ENCODE data around the gene OTUD4. TPM values are rescaled to one million over a fixed set of nuclear protein-coding genes. Genes with fewer than 3 reads are reported as not detected.

The OTUD4 gene
- total and polyA plus RNA-seq, 5 experiments from 2014 or later, result 14.7 to 61.8 (median 17.9) TPM

- Mint-ChIP-seq H3K36me3 (peaks cover 5 to 37% (median 8%) of the 10 kb centered on the region in 3 donors), H3K4me1 (peaks cover 8 to 34% (median 21%) of the 10 kb centered on the region in 4 donors), H3K4me3 (peak overlapping the region in 3 of 10 donors; percentile 25 to 38 (median 34)), H3K27me3 (no peaks in the 10 kb centered on the region), H3K27ac (peak overlapping the region in 5 of 10 donors; percentile 8 to 78 (median 58)), H3K9me3 (no peaks in the 10 kb centered on the region)
- POLR2A ChIA-PET, result no interaction called here
- DNase-seq (no peak), ATAC-seq (no peak)
Observed at GRCh38 chr4:145103496-145103895, 76.9 kb downstream of the OTUD4 start.

- no peaks in the 10 kb centered on the region for H3K27me3 Mint-ChIP-seq
- ATAC-seq (no peak), DNase-seq (no peak)
- no peak overlapping the region for H3K4me3 Mint-ChIP-seq
- POLR2A ChIA-PET, result no interaction called here
- H3K36me3 Mint-ChIP-seq, result peaks cover 5 to 30% (median 8%) of the 10 kb centered on the region in 3 donors
- H3K4me1 Mint-ChIP-seq, result peaks cover 8 to 39% (median 22%) of the 10 kb centered on the region in 4 donors
- no peak overlapping the region for H3K27ac Mint-ChIP-seq
- no peaks in the 10 kb centered on the region for H3K9me3 Mint-ChIP-seq
Observed at GRCh38 chr4:145102619-145103018, 77.8 kb downstream of the OTUD4 start.

- H3K4me1 Mint-ChIP-seq, result peaks cover 8 to 45% (median 25%) of the 10 kb centered on the region in 4 donors
- DNase-seq, result no peak
- no peaks in the 10 kb centered on the region for H3K9me3 Mint-ChIP-seq
- no peak for ATAC-seq
- no peak overlapping the region for H3K4me3 Mint-ChIP-seq
- H3K36me3 Mint-ChIP-seq, result peaks cover 0 to 18% (median 0%) of the 10 kb centered on the region in 3 donors
- H3K27me3 Mint-ChIP-seq, result no peaks in the 10 kb centered on the region
- no peak overlapping the region for H3K27ac Mint-ChIP-seq
- POLR2A ChIA-PET, result interaction anchor here (1.2 kb wide), 1 partner anchor 78 kb away, joined by 3 read pairs; no protein-coding TSS in a partner anchor
Observed at GRCh38 chr4:145101091-145101490, 79.3 kb downstream of the OTUD4 start.

GRCh38 chr4:145099653-145100052, 80.7 kb downstream of the OTUD4 start:
- DNase-seq, result no peak
- Mint-ChIP-seq H3K4me1 (peaks cover 14 to 52% (median 32%) of the 10 kb centered on the region in 4 donors), H3K9me3 (no peaks in the 10 kb centered on the region), H3K27me3 (no peaks in the 10 kb centered on the region), H3K36me3 (peaks cover 3 to 17% (median 7%) of the 10 kb centered on the region in 3 donors), H3K27ac (peak overlapping the region in 9 of 10 donors; percentile 61 to 99 (median 94)), H3K4me3 (peak overlapping the region; percentile 91 to 98 (median 96))
- POLR2A ChIA-PET, result interaction anchor here (2.3 to 2.4 kb wide), 3 partner anchors 79 to 519 kb away, joined by 11 to 23 read pairs (median 14); partner anchors contain the start of gene MMAA
- ATAC-seq, result no peak

- DNase-seq (peak in 1 of 10 donors; percentile 21), ATAC-seq (peak; percentile 43 to 52)
- peaks cover 9 to 21% (median 17%) of the 10 kb centered on the region in 3 donors for H3K36me3 Mint-ChIP-seq
- no peaks in the 10 kb centered on the region for H3K27me3 Mint-ChIP-seq
- POLR2A ChIA-PET, result interaction anchor here (0.7 to 2.4 kb wide), 8 partner anchors 15 to 1585 kb away, joined by 3 to 23 read pairs (median 8); partner anchors contain the start of genes MMAA and SMARCA5
- peaks cover 15 to 51% (median 36%) of the 10 kb centered on the region in 4 donors for H3K4me1 Mint-ChIP-seq
- H3K9me3 Mint-ChIP-seq, result peaks cover 0 to 6% (median 0%) of the 10 kb centered on the region in 9 donors
- peak overlapping the region; percentile 91 to 98 (median 96) for H3K4me3 Mint-ChIP-seq
- H3K27ac Mint-ChIP-seq, result peak overlapping the region; percentile 94 to 99 (median 98)
Observed at GRCh38 chr4:145098675-145099037, 81.7 kb downstream of the OTUD4 start.

DNA sequence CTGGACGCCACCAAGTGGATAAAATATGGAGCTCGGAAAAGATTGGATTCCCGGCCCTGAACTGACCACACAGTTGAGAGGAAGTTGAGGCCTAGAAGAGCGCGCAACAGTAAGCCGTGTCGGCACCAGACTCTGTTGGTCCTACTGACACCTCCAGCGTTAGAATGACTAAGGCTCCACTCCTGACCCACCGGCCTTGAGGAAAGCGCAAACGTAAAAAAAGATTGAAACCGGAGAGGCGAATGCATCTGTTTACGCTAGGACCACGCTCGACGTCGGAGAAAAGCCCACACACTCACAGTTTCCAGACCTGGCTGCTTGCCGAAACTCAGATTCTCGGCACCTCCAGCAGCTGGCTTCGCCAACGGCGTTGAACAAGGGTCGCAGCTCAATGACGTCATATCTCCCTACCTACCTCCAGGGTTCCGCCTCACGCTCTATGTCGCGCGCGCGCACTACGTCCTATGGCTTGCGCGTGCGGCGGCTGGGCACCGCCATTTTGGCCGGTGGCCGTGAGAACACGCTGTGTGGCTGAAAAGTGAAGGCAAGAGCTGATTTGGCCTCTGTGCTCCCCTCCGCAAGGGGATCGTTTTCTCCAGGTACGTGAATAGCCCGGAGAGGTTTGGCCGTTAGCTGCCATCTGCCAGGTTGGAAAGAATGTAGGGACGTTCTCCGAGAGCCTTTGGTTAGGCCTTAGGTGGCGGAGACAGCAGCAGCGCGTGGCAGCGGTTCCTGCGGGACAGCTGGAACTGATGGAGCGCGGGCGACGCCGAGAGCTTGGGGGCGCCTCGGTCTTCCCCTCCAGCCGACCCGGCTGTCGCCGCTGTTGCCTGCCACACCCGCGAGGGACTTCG, 82.3 kb downstream of the OTUD4 start, which contains the start of the genes ABCE1 and ANAPC10:
TSS of gene ABCE1 (plus strand) at position 491 of the 854 bp plus-strand sequence. CDS start 6,102 bp downstream, outside the sequence.
TSS of gene ANAPC10 (minus strand) at position 376 of the 854 bp plus-strand sequence. CDS start 2,097 bp downstream, outside the sequence.
- peak; percentile 88 to 98 (median 94) for DNase-seq
- peak; percentile 90 to 92 for ATAC-seq
- Mint-ChIP-seq H3K4me1 (peaks cover 17 to 48% (median 37%) of the 10 kb centered on the region in 4 donors), H3K9me3 (peaks cover 0 to 12% (median 3%) of the 10 kb centered on the region in 9 donors), H3K4me3 (peak within 1 kb of the TSS; percentile 91 to 98 (median 96)), H3K27ac (peak within 1 kb of the TSS; percentile 94 to 99 (median 98)), H3K36me3 (peaks cover 14 to 24% (median 23%) of the 10 kb centered on the region in 3 donors), H3K27me3 (no peaks in the 10 kb centered on the region)
- POLR2A ChIA-PET, result interaction anchor here (0.6 to 2.4 kb wide), 12 partner anchors 14 to 1584 kb away, joined by 3 to 23 read pairs (median 5); partner anchors contain the start of genes MMAA and SMARCA5

GRCh38 chr4:145097331-145097820, 83.0 kb downstream of the OTUD4 start:
- no peaks in the 10 kb centered on the region for H3K27me3 Mint-ChIP-seq
- peaks cover 17 to 52% (median 43%) of the 10 kb centered on the region in 4 donors for H3K4me1 Mint-ChIP-seq
- peaks cover 0 to 13% (median 3%) of the 10 kb centered on the region in 9 donors for H3K9me3 Mint-ChIP-seq
- DNase-seq, result peak in 1 of 10 donors; percentile 9
- no peak for ATAC-seq
- POLR2A ChIA-PET, result interaction anchor here (0.9 to 2.4 kb wide), 9 partner anchors 19 to 1584 kb away, joined by 3 to 23 read pairs (median 8); partner anchors contain the start of genes MMAA and SMARCA5
- peaks cover 14 to 31% (median 28%) of the 10 kb centered on the region in 3 donors for H3K36me3 Mint-ChIP-seq
- peak overlapping the region; percentile 91 to 98 (median 96) for H3K4me3 Mint-ChIP-seq
- H3K27ac Mint-ChIP-seq, result peak overlapping the region; percentile 94 to 99 (median 98)

GRCh38 chr4:145093638-145094037, 86.8 kb downstream of the OTUD4 start:
- Mint-ChIP-seq H3K4me3 (no peak overlapping the region), H3K9me3 (peaks cover 0 to 13% (median 3%) of the 10 kb centered on the region in 9 donors), H3K27me3 (no peaks in the 10 kb centered on the region), H3K4me1 (peaks cover 11 to 48% (median 35%) of the 10 kb centered on the region in 4 donors), H3K36me3 (peaks cover 17 to 62% (median 44%) of the 10 kb centered on the region in 3 donors), H3K27ac (peak overlapping the region in 1 of 10 donors; percentile 7)
- no peak for DNase-seq
- POLR2A ChIA-PET, result no interaction called here
- no peak for ATAC-seq

- Mint-ChIP-seq H3K27ac (no peak overlapping the region), H3K4me3 (no peak overlapping the region)
Observed at GRCh38 chr4:145090380-145090779, 90.0 kb downstream of the OTUD4 start.

DNA sequence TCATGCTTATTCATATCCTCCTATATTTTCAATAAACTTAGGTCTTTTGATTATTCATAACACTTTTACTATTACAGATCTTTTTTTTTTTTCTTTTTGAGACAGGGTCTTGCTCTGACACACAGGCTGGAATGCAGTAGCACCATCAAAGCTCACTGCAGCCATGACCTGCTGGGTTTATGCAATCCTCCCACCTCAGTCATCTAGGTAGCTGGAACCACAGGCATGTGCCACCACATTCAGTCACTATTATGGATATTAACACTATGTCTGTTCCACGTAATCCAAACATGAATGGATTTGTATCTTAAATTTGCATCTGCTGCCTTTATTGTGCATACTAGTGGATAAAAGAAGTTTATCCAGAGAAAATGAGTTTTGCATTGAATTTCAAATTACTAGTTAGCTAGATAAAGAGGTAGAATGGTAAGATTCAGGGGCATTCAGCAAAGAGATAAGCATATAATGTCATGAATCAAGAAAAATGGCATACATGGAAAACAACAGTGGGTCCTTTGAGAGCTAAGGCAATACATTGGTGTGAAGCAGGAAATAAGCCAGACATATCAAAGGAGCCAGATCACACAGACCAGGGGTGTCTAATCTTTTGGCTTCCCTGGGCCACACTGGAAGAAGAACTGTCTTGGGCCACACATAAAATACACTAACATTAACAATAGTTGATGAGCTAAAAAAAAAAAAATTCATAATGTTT, 96.3 kb downstream of the OTUD4 start:
- Mint-ChIP-seq H3K27ac (peak overlapping the region in 4 of 10 donors; percentile 27 to 65 (median 30)), H3K36me3 (peaks cover 6 to 65% (median 25%) of the 10 kb centered on the region in 3 donors), H3K4me1 (peaks cover 15 to 35% (median 17%) of the 10 kb centered on the region in 4 donors), H3K9me3 (no peaks in the 10 kb centered on the region), H3K27me3 (no peaks in the 10 kb centered on the region), H3K4me3 (peak overlapping the region in 1 of 10 donors; percentile 4)
- ATAC-seq (peak in 1 of 2 donors; percentile 48), DNase-seq (no peak)
- POLR2A ChIA-PET, result interaction anchor here (0.7 to 0.8 kb wide), 2 partner anchors 14 to 533 kb away, joined by 3 read pairs; partner anchors contain the start of genes ABCE1 and ANAPC10

More at GRCh38 chr4:145090380-145090779, 90.0 kb downstream of the OTUD4 start:
- Mint-ChIP-seq H3K36me3 (peaks cover 20 to 87% (median 48%) of the 10 kb centered on the region in 3 donors), H3K27me3 (no peaks in the 10 kb centered on the region), H3K9me3 (peaks cover 0 to 13% (median 3%) of the 10 kb centered on the region in 9 donors), H3K4me1 (peaks cover 16 to 45% (median 33%) of the 10 kb centered on the region in 4 donors)
- ATAC-seq, result no peak
- no peak for DNase-seq
- POLR2A ChIA-PET, result no interaction called here

All from naive thymus-derived CD8-positive, alpha-beta T cell (primary cell).